ENCODE measurements around the gene CFL2.

The CFL2 gene

GRCh38 chr14:34682787-34683321 is 31.5 kb downstream of the CFL2 start:
- POLR2A ChIA-PET, result no interaction called here
- CTCF ChIA-PET, result interaction anchor here (0.6 kb wide), 1 partner anchor 1956 kb away, joined by 3 read pairs; no protein-coding TSS in a partner anchor
- Histone ChIP-seq H3K4me3 (ENCODE audit: low read depth, low read length) (no peak overlapping the region), H3K36me3 (ENCODE audit: control insufficient read depth in 2 of 2, insufficient read depth in 1 of 2, low read length in 2 of 2) (no peaks in the 10 kb centered on the region), H3K27ac (ENCODE audit: extremely low read depth, low read depth, low read length) (no peak overlapping the region), H3K4me1 (ENCODE audit: control insufficient read depth, insufficient read depth, low read length) (0 out of 2 replicates have a peak, but pooled peaks cover 7% of the 10 kb centered on the region), H3K9me3 (ENCODE audit: control insufficient read depth, insufficient read depth, low read depth, low read length) (no peaks in the 10 kb centered on the region)
- TF ChIP-seq, protein P1, sequence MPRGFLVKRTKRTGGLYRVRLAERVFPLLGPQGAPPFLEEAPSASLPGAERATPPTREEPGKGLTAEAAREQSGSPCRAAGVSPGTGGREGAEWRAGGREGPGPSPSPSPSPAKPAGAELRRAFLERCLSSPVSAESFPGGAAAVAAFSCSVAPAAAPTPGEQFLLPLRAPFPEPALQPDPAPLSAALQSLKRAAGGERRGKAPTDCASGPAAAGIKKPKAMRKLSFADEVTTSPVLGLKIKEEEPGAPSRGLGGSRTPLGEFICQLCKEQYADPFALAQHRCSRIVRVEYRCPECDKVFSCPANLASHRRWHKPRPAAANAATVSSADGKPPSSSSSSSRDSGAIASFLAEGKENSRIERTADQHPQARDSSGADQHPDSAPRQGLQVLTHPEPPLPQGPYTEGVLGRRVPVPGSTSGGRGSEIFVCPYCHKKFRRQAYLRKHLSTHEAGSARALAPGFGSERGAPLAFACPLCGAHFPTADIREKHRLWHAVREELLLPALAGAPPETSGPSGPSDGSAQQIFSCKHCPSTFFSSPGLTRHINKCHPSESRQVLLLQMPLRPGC (tag by site-specific recombination; IDR thresholded peaks at IDR 0.05), result no peak
- TF ChIP-seq ZSCAN16 (tag by site-specific recombination; IDR thresholded peaks at IDR 0.05) (no peak), ZNF416 (tag by site-specific recombination; IDR thresholded peaks at IDR 0.05) (no peak), ZNF530 (tag by site-specific recombination; IDR thresholded peaks at IDR 0.05; ENCODE audit: low read depth) (no peak), ZNF335 (tag by site-specific recombination; conservative IDR thresholded peaks at IDR 0.05) (no peak), ZSCAN30 (tag by site-specific recombination; IDR thresholded peaks at IDR 0.05) (no peak), ZNF211 (tag by site-specific recombination; IDR thresholded peaks at IDR 0.05; ENCODE audit: low read depth) (no peak), ZNF830 (tag by site-specific recombination; IDR thresholded peaks at IDR 0.05; ENCODE audit: low read depth) (no peak)

DNA sequence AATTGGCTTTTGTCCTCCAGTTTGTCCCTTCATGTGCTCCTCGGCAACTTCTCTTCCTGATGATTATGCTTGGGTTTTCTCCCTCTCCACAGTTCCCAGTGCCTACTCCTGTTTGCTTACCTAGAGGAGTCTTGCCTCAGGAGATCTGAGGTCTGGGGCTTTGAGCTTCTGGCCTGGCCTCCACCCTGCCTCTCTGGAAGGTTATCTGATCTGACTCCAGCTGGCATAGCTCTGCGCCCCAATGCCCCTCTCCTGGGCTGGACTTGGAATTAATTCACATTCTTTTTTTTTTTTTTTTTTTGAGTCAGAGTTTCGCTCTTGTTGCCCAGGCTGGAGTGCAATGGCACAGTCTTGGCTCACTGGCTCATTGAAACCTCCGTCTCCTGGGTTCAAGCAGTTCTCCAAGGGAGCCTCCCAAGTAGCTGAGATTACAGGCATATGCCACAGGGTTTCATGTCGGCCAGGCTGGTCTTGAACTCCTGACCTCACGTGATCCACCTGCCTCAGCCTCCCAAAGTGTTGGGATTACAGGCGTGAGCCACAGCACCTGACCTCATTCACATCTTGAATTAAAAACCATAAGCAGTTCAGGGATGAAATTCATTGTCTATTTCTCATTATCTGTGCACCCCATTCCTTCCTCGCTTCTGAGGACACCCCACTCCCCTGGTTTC is 33.5 kb downstream of the CFL2 start:
- ChIA-PET CTCF (interaction anchor here (1.0 to 1.6 kb wide), 2 partner anchors 8 to 42 kb away, joined by 3 to 9 read pairs; no protein-coding TSS in a partner anchor), POLR2A (interaction anchor here (1.1 kb wide), 1 partner anchor 42 kb away, joined by 4 read pairs; no protein-coding TSS in a partner anchor)
- Histone ChIP-seq H3K4me3 (ENCODE audit: low read depth, low read length) (no peak overlapping the region), H3K4me1 (ENCODE audit: control insufficient read depth, insufficient read depth, low read length) (peaks cover 11% of the 10 kb centered on the region; the same call in 1 of the 2 replicates), H3K36me3 (ENCODE audit: control insufficient read depth in 2 of 2, insufficient read depth in 1 of 2, low read length in 2 of 2) (no peaks in the 10 kb centered on the region), H3K9me3 (ENCODE audit: control insufficient read depth, insufficient read depth, low read depth, low read length) (no peaks in the 10 kb centered on the region), H3K27ac (ENCODE audit: extremely low read depth, low read depth, low read length) (no peak overlapping the region)
- no peak for TF ChIP-seq TRIM28 (IDR thresholded peaks at IDR 0.05; ENCODE audit: borderline replicate concordance, low read length)
- TF ChIP-seq ZNF169 (tag by site-specific recombination; IDR thresholded peaks at IDR 0.05), result no peak
- no peak for TF ChIP-seq ZNF501 (tag by site-specific recombination; IDR thresholded peaks at IDR 0.05)
- TF ChIP-seq SCRT2 (tag by site-specific recombination; IDR thresholded peaks at IDR 0.05), result no peak
- TF ChIP-seq ZNF23 (tag by site-specific recombination; IDR thresholded peaks at IDR 0.05; ENCODE audit: borderline replicate concordance), result no peak
- TF ChIP-seq MEIS1 (CRISPR knock-in tag; IDR thresholded peaks at IDR 0.05; ENCODE audit: borderline replicate concordance), result no peak
- TF ChIP-seq ZNF214 (tag by site-specific recombination; IDR thresholded peaks at IDR 0.05; ENCODE audit: borderline replicate concordance), result no peak
- TF ChIP-seq GFI1B (tag by site-specific recombination; IDR thresholded peaks at IDR 0.05), result no peak

DNA sequence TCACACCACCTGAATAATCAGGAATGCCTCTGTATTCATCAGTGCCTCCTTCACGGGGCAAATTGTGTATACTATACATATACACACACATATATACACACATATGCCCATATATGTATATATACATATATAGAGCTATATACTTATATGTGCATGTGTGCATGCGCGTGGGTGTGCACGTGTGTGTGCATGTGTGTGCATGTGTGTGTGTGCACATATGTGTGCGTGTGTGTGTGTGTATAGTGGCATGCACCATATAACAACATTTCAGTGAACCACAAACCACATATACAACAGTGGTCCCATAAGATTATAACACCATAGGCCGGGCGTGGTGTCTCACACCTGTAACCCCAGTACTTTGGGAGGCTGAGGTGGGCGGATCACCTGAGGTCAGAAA is 35.7 kb downstream of the CFL2 start:
- Histone ChIP-seq H3K4me1 (ENCODE audit: control insufficient read depth, insufficient read depth, low read length) (peaks cover 11% of the 10 kb centered on the region; the same call in 1 of the 2 replicates), H3K27ac (ENCODE audit: extremely low read depth, low read depth, low read length) (no peak overlapping the region), H3K36me3 (ENCODE audit: control insufficient read depth in 2 of 2, insufficient read depth in 1 of 2, low read length in 2 of 2) (no peaks in the 10 kb centered on the region), H3K4me3 (ENCODE audit: low read depth, low read length) (no peak overlapping the region), H3K9me3 (ENCODE audit: control insufficient read depth, insufficient read depth, low read depth, low read length) (no peaks in the 10 kb centered on the region)
- POLR2A ChIA-PET, result no interaction called here
- CTCF ChIA-PET, result no interaction called here
- no peak for TF ChIP-seq BCL11A (tag by site-specific recombination; IDR thresholded peaks at IDR 0.05; ENCODE audit: low read depth)
- peak; percentile 85 for TF ChIP-seq ZSCAN4 (tag by site-specific recombination; IDR thresholded peaks at IDR 0.05)
